22Rv1 (cell line): ENCODE measurements around the gene ARL15.

Experiments used
- H3K27ac ChIP-seq: fragments of 450-650 bp; 2 replicates; pipeline ENCODE4 v1.5.1; 2017
- CTCF ChIP-seq: fragments of 450-650 bp; IDR thresholded peaks from 2 replicates; pipeline ENCODE4 v1.5.1; 2017; ENCODE audit warnings: mild to moderate bottlenecking
- ZFX ChIP-seq: fragments of 450-650 bp; IDR thresholded peaks from 2 replicates; pipeline ENCODE4 v1.6.1; 2017; ENCODE audit warnings: antibody characterized with exemption, borderline replicate concordance

Gene ARL15

GRCh38 chr5:54324651-54325271, 14.4 kb upstream of the ARL15 start:
- H3K27ac ChIP-seq: no peak overlapping the region

DNA sequence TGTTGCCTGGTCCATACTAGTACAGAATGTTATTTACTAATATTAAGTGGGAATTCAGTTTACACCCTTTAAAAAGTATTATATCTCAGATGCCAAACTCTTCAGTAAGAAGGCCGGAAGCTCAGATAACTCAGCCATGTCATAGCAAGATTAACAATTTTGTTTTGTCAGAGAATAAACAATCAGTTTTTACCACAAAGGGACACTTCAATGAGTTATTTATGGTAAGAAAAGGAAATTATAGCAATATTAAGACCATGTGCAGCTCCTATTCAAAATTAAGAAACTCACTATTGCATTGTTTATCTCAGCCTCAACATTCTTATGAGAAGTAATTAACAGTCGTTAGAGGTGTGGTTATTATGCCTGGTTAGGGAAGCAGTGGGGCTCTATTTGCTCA, 13.1 kb upstream of the ARL15 start:
- TF ChIP-seq ZFX: no peak
- TF ChIP-seq CTCF: no peak
- H3K27ac ChIP-seq: no peak overlapping the region

More at GRCh38 chr5:54324651-54325271, 14.4 kb upstream of the ARL15 start:
- no peak for TF ChIP-seq CTCF
- no peak for TF ChIP-seq ZFX

GRCh38 chr5:54320256-54320655, 9.9 kb upstream of the ARL15 start:
- no peak overlapping the region for H3K27ac ChIP-seq
- no peak for TF ChIP-seq CTCF
- TF ChIP-seq ZFX: no peak

- no peak overlapping the region for H3K27ac ChIP-seq
- TF ChIP-seq CTCF (no peak), ZFX (no peak)
These were observed 7.3 kb upstream of the ARL15 start for GRCh38 chr5:54317511-54318260.

DNA sequence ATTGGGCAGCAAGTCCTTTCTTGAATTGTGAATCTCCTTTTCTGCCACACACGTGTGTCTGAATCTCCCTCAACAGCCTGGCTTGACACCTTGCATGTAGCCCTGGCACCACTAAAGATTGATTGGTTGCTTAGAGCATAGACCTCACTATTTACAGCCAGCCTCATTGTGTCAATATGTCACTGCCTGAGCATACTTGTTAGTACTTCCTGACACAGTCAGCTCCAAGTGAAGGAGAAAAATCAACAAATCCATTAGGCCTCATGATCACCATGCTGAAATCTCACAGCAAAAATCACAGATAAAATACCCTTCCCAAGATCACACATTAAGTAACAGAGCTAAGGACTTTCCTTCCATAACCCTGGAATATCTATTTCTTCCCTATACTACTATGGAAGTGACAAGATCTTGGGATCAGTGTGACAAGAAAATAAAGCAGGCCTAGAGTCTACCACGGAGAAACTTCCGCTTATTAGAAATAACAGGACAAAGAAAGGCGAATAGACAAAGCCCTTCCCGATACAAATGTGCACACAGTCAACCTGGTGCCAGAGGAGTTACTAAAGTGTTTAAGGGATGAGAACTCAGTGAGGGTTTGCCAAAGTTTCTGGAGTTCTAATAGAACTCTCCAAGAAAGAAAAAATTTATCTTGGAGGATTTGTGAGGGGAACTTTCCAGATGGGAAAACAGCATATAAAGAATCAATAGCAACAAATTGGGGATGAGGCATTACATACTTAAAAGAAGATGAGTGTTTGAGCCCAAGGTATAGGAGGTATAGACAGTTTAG, 5.6 kb upstream of the ARL15 start:
- H3K27ac ChIP-seq: no peak overlapping the region
- TF ChIP-seq ZFX (no peak), CTCF (no peak)

GRCh38 chr5:54313311-54314270, 3.2 kb upstream of the ARL15 start:
- H3K27ac ChIP-seq: no peak overlapping the region
- TF ChIP-seq ZFX (no peak), CTCF (no peak)
